Measurements from ENCODE around the gene CELF1. TPM values are rescaled to one million over a fixed set of nuclear protein-coding genes. Genes with fewer than 3 reads are reported as not detected.

CELF1 gene
- 136 TPM for polyA plus RNA-seq (ENCODE audit: insufficient read length)
- long read RNA-seq, donor 1, full-length matches to known transcripts, result 3 of 22 reads
- long read RNA-seq, donor 1, partial matches to known transcripts, result 19 of 22 reads
- long read RNA-seq, donor 1, other reads (novel, unspliced or antisense), result 0 of 22 reads
- long read RNA-seq, donor 2, partial matches to known transcripts, result 64 of 150 reads
- long read RNA-seq, donor 2, other reads (novel, unspliced or antisense), result 84 of 150 reads
- long read RNA-seq, donor 3, partial matches to known transcripts, result 33 of 87 reads
- long read RNA-seq, donor 3, other reads (novel, unspliced or antisense), result 51 of 87 reads
- long read RNA-seq, donor 4, result 0 reads
- long read RNA-seq, donor 5, full-length matches to known transcripts, result 1 of 678 reads
- long read RNA-seq, donor 5, partial matches to known transcripts, result 451 of 678 reads
- long read RNA-seq, donor 5, other reads (novel, unspliced or antisense), result 226 of 678 reads
- long read RNA-seq, donor 6, partial matches to known transcripts, result 10 of 12 reads
- long read RNA-seq, donor 6, other reads (novel, unspliced or antisense), result 0 of 12 reads
- long read RNA-seq, donor 7, full-length matches to known transcripts, result 2 of 196 reads
- long read RNA-seq, donor 7, partial matches to known transcripts, result 82 of 196 reads
- long read RNA-seq, donor 7, other reads (novel, unspliced or antisense), result 112 of 196 reads
- long read RNA-seq, donor 8, result 0 reads

GRCh38 chr11:47552566-47553405 is at the start of gene CELF1:
Gene CELF1 (minus strand): TSS chr11:47553132. CDS start chr11:47499523, 53,609 bp downstream.
- peak; percentile 90 for DNase-seq

GRCh38 chr11:47599902-47600301 is 47.0 kb upstream of the CELF1 start:
- DNase-seq, result no peak

GRCh38 chr11:47595967-47596366 is 43.0 kb upstream of the CELF1 start:
- no peak for DNase-seq

DNA sequence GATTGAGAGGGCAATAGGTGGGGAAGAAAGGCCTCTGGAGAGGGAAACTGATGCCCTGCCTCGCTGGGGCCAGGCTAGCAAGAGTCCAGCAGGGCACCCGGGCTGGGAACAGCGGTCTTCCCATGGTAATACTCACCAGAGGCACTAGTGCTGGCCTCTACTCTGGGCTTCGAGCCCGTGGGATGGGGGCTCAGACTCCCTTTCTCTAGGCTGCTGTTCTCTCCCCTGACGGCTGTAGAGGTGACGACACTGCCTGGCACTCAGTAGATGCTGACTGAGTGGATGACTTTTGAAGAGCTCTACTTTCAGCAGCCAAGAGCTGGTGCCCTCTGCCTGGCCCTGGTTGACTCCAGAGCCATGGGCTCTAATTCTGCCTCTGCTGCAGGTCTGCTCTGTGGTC is 42.1 kb upstream of the CELF1 start:
- no peak for DNase-seq

DNA sequence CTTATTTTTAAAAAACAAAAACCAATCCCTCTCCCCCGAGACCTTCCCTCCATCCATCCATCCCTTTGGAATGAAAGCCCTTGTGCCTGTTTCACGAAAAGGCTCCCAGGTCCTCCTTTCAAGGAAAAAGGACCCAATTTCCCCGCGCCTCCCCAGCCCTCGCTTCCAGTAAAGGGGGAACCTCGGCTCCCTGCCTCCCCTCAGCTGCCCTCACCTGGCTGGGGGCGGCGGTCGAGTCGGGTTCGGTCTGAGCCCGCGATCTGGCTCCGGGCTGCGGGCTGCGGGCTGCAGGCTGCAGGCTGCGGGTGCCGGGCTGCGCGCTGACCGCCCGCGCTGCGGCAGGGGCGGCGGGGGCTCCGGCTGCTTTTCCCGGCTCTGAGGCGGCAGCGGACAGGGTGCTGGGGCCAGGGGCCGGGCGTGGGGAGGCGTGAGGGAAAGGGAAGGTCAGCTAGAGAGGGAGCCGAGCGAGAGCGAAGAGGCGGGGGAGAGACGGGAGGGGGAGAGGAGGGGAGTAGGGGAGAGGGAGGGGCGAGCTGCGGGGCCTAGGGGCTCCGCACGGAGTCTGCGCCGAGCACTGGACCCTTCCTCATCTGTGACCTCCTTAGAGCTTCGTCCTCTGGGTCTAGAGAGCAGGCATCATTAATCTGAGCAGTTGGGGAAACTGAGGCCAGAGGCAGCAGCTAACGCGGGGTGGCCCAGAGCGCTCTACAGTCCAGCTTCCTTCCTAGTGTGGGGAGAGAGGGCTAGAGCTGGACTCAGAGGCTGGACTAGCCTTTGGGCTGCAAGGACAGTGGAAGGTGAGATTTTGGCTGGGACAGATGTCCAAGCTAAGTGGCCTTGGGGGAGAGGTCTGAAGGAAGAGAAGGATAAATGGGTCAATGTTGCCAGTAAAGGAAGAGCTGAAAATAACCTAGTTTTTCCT is 41.3 kb upstream of the CELF1 start, which contains the start of gene C1QTNF4:
TSS of gene C1QTNF4 (minus strand) at position 478 of the 922 bp plus-strand sequence. CDS start 3,601 bp downstream, outside the sequence.
- no peak for DNase-seq

- DNase-seq, result no peak
These were observed 40.6 kb upstream of the CELF1 start for GRCh38 chr11:47593492-47593933.

GRCh38 chr11:47592970-47593369 is 40.0 kb upstream of the CELF1 start:
- no peak for DNase-seq

GRCh38 chr11:47592251-47592650 is 39.3 kb upstream of the CELF1 start:
- no peak for DNase-seq

- no peak for DNase-seq
These were observed 38.8 kb upstream of the CELF1 start for GRCh38 chr11:47591764-47592163.

DNA sequence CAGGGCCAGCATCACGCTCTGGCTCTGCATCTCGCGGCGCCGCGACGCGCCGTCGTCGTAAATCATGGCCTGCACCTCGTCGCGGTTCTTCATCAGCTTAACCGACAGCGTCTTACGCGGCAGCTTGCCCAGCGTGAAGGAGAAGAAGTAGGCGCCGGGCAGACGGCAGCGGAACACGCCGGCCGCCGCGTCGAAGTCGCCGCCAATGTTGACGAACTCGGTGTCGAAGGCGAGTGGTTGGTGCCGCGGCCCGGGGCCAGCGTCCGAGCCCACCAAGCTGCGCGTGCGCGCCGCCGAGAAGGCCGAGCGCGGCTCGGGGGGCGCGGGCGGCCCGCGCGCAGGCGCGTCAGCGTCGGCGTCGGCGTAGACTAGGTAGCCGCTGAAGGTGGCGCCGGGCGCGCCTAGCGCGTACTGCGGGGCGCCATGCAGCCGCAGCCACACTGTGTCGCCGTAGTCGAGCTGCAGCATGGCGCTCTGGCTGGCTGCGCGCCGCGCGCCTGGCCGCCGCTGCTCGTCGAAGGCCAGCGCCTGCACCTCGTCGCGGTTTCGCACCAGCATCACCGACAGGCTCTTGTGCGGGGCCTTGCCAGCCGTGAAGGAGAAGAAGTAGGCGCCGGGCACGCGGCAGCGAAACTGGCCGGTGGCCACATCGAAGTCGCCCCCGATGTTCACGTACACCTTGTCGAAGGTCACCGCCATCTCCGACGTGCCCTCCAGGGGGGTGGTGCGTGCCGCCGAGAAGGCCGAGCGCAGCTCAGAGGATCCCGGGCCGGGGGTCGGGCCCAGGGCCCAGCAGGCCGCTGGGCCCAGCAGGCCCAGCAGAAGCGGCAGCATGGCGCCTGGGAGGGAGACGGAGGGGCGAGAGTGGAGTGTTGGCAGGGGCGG is 37.3 kb upstream of the CELF1 start:
- DNase-seq, result no peak

DNA sequence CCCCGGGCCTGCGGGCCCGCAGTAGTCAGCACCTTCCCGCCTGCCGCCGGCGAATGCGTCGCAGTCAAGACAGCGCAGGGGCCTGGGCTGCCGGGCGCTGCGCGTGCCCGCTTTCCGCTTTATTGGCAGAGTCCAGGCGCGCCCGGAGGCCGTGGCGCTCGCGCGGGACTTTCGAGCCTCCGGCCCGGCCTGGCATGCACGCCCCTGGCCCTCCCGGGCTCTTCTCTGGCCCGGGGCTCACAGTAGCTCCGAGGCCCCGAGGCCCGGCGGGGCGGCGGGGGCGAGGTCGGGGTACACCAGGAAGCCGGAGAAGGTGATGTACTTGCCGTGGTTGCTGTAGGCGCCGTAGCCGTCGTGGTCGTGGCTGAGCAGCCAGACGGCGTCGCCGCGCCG is 36.6 kb upstream of the CELF1 start:
- DNase-seq, result no peak

GRCh38 chr11:47589118-47589517 is 36.2 kb upstream of the CELF1 start:
- DNase-seq, result no peak

DNA sequence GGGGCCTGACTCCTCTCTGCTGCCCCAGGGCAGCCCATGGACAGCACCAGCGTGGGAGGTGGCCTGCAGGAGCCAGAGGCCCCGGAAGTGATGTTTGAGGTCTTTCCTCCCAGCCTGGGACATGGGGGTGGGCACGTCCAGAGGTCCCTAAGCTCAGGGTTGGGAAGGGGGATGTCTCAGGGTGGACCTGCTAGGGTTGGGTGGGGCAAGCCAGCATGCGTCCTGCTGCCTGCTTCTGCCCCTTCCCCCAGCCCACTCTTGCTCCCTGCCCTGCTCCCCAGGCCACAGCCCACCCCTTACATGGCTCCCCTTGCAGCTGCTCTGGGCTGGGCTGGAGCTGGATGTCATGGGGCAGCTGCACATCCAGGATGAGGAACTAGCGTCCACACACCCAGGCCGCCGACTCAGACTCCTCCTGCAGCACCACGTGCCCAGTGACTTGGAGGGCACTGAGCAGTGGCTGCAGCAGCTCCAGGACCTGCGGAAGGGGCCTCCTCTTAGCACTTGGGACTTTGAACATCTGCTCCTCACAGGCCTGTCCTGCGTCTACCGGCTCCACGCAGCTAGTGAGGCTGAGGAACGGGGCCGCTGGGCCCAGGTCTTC is 34.9 kb upstream of the CELF1 start:
- no peak for DNase-seq

- DNase-seq, result no peak
These were observed 34.2 kb upstream of the CELF1 start for GRCh38 chr11:47587039-47587716.

DNA sequence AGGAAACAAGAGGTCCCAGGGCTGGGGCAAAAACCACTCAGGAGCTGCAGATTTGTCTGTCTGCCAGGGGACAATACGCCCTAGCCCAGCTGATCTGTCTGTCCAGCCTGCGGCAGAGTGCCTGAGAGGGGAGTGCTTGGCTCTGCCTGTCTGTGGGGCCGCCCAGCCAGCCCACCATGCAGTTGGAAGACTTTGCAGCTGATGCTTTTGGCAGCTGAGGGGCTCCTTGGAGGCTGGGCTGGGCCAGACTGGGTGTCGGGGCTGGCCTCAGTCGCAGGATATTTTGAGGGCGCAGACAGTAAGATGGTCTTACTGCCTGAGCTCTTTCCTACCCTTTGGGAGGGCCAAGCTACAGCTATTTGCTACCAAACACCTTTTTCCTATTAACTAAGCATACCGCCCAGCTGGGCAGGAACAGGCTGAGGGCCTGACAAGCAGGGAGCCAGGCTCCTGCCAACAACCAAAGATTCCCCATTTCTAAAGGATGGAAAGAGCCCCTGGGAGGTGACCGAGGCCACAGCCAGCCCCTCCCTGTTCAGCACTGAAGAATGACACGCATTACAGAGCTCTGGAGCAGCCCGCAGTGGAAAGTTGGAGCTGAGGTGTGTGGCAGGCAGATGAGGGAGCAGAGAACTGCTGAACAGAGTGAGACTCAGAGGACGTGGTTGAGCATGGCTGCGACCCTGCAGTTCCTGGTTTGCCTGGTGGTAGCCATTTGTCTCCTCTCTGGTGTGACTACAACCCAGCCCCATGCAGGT is 33.3 kb upstream of the CELF1 start, which contains the start of gene FAM180B:
TSS of gene FAM180B (plus strand) at position 581 of the 758 bp plus-strand sequence. CDS start at position 672, 91 bp downstream.
- no peak for DNase-seq

DNA sequence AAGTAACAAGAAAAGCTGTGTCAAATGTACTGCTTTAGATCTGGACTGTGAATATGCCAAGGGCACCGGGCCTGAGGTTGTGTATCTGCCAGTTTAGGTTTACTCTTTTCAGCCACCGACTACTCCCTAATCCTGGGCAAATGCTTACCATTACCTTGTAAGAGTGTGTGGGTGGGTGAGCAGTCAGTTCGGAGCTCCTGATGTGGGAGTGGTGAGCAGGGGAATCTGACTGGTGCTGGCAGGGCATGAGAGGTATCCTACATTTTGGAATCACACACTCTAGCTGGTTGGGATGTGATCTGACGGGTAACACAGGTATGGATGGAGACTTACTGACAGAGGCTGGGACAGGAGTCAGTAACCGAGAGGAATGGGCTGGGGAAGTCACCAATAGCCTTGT is 30.9 kb upstream of the CELF1 start:
- no peak for DNase-seq

DNA sequence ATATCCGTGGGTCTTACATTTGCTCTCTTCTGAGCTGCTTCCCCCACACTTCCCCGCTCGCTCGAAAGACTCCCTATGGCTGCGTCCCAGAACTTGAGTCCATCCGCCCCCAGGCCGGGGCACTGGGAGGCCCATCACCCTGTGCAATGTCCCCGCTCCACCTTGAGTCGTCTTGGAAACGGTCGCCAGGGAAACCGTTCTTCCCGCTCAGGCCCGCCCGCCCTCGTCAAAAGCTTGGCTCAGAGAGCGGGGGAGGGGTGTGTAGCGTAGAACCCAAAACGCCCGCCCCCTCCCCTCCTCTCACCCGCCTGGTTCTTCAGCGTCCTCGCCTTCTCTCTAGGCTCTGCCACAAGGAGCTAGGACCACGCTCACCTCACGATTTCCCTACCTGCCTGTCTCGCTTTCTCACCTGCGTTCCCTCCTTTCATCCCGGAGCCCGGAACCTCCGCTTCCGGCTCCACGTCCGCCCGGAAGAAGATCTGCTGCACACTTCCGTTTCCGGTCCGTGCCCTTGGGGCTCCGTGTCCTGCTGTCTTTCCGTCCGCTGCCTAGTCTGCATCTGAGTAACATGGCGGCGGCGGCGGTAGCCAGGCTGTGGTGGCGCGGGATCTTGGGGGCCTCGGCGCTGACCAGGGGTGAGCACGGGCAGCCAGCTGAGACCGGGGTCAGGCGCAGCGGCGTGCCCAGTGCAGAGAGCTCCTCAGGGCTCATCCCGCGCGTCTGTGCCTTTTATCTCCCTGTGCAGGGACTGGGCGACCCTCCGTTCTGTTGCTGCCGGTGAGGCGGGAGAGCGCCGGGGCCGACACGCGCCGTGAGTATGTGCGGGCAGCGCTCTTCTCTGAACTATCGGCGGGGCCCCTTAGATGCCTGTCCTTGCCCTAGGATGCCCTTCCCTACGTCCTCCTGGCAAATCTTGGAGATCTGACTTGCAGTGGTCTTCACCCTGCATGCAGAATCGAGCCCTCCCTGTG is 25.9 kb upstream of the CELF1 start, which contains the start of the genes KBTBD4 and NDUFS3:
TSS of gene KBTBD4 (minus strand) at position 447 of the 971 bp plus-strand sequence. CDS start at position 428, 19 bp downstream.
TSS of gene NDUFS3 (plus strand) at position 551 of the 971 bp plus-strand sequence. CDS start at position 569, 18 bp downstream.
- DNase-seq, result peak; percentile 94

Data from left kidney (tissue), 8 donors.